AG04450 (cell line): ENCODE results near the gene UNC5C. TPM values are rescaled to one million over a fixed set of nuclear protein-coding genes. Genes with fewer than 3 reads are reported as not detected.

ENCODE experiments used
- CTCF ChIA-PET: fragments of 300-600, 350-600 bp; formaldehyde crosslinking; extraction: SDS; loops from one replicate; lab custom pipeline; 2022; ENCODE audit warnings: antibody characterized with exemption, inconsistent platforms; lab: Charles Lee
- POLR2A ChIA-PET: fragments of 350-600 bp; formaldehyde crosslinking; extraction: SDS; loops from one replicate; lab custom pipeline; 2021; ENCODE audit warnings: antibody characterized with exemption, inconsistent platforms; lab: Yijun Ruan, JAX
- DNase-seq: peaks from one replicate; pipeline ENCODE4 v3.0.0-alpha.2; 2011; ENCODE audit warnings: low read depth, low spot score
- H3K27ac ChIP-seq: one replicate; pipeline ENCODE4 v1.5.1; 2012; ENCODE audit warnings: low read depth, low read length, control low read depth
- H3K27me3 ChIP-seq: one replicate; pipeline ENCODE4 v1.6.0; 2012; ENCODE audit warnings: low read length; ENCODE audit not compliant: control insufficient read depth, insufficient read depth
- H3K4me3 ChIP-seq: 2 replicates; pipeline ENCODE4 v1.5.1; 2011; ENCODE audit warnings: mild to moderate bottlenecking, low read depth, low read length, control low read depth
- H3K9me3 ChIP-seq: 2 replicates; pipeline ENCODE4 v1.5.1; 2012; ENCODE audit warnings: low read length; ENCODE audit not compliant: control insufficient read depth, insufficient read depth
- CTCF ChIP-seq: IDR thresholded peaks from 2 replicates; pipeline ENCODE4 v1.5.1; 2011; ENCODE audit warnings: low read depth, low read length, control low read depth, inconsistent platforms
- polyA plus RNA-seq: library from polyadenylated mRNA; depleted of rRNA; stranded (reverse); fragments of >200 nt; gene quantifications from 2 replicates; pipeline ENCODE4 v1.2.3, GENCODE V29; 2011

Gene UNC5C
- polyA plus RNA-seq, 1 experiment, result 0.07 TPM

GRCh38 chr4:95191537-95191936 lies 357.2 kb downstream of the UNC5C start:
- ChIA-PET CTCF (no interaction called here), POLR2A (no interaction called here)
- no peak for DNase-seq
- H3K4me3 ChIP-seq, result no peak overlapping the region
- peaks cover 8% of the 10 kb centered on the region for H3K27me3 ChIP-seq
- no peak for TF ChIP-seq CTCF
- no peak overlapping the region for H3K27ac ChIP-seq
- H3K9me3 ChIP-seq, result no peaks in the 10 kb centered on the region

GRCh38 chr4:95190751-95191436 lies 357.9 kb downstream of the UNC5C start:
- H3K27me3 ChIP-seq, result peaks cover 8% of the 10 kb centered on the region
- H3K27ac ChIP-seq, result no peak overlapping the region
- CTCF ChIA-PET, result no interaction called here
- no peak overlapping the region for H3K4me3 ChIP-seq
- POLR2A ChIA-PET, result no interaction called here
- no peak for DNase-seq
- H3K9me3 ChIP-seq, result no peaks in the 10 kb centered on the region
- no peak for TF ChIP-seq CTCF

GRCh38 chr4:95188701-95189370 lies 359.9 kb downstream of the UNC5C start:
- H3K9me3 ChIP-seq, result no peaks in the 10 kb centered on the region
- ChIA-PET POLR2A (no interaction called here), CTCF (no interaction called here)
- no peak for DNase-seq
- H3K4me3 ChIP-seq, result no peak overlapping the region
- TF ChIP-seq CTCF, result no peak
- peaks cover 4% of the 10 kb centered on the region for H3K27me3 ChIP-seq
- H3K27ac ChIP-seq, result no peak overlapping the region

GRCh38 chr4:95186666-95187065 lies 362.1 kb downstream of the UNC5C start:
- Histone ChIP-seq H3K9me3 (no peaks in the 10 kb centered on the region), H3K27me3 (no peaks in the 10 kb centered on the region), H3K27ac (no peak overlapping the region), H3K4me3 (no peak overlapping the region)
- no peak for TF ChIP-seq CTCF
- DNase-seq, result no peak
- CTCF ChIA-PET, result no interaction called here
- POLR2A ChIA-PET, result no interaction called here
